ENCODE results near the gene RGS19. TPM values are rescaled to one million over a fixed set of nuclear protein-coding genes. Genes with fewer than 3 reads are reported as not detected.

Gene RGS19
- polyA plus RNA-seq, 1 of the 3 experiments (the other 2 are of a cell fraction), result 20.5 TPM

GRCh38 chr20:64056889-64057627, 22.3 kb downstream of the RGS19 start:
- Histone ChIP-seq H3K4me1 (ENCODE audit: control insufficient read depth in 1 of 2, insufficient read depth in 2 of 2, low read depth in 1 of 2, low read length in 1 of 2) (peaks cover 0 to 10% of the 10 kb centered on the region in 2 experiments; a peak in 1 of 4 replicates), H3K9me3 (no peaks in the 10 kb centered on the region), H3K27ac (ENCODE audit: low read depth in 2 of 2, low read length in 1 of 2) (no peak overlapping the region), H3K9me2 (no peaks in the 10 kb centered on the region), H3K4me3 (ENCODE audit: low read depth in 2 of 2, low read length in 1 of 2) (no peak overlapping the region), H3K36me3 (replicated peaks in 1 of 2; ENCODE audit: control insufficient read depth in 1 of 2, insufficient read depth in 2 of 2, low read length in 1 of 2) (no peaks in the 10 kb centered on the region), H3K9ac (no peak overlapping the region), H3K27me3 (ENCODE audit: insufficient read depth) (no peaks in the 10 kb centered on the region), H3F3A (replicated peaks; ENCODE audit: insufficient read depth) (no peaks in the 10 kb centered on the region), H2AFZ (ENCODE audit: low read depth) (no peak overlapping the region), H3K4me2 (no peak overlapping the region), H3K79me2 (ENCODE audit: insufficient read depth) (no peaks in the 10 kb centered on the region), H4K20me1 (ENCODE audit: insufficient read depth) (no peaks in the 10 kb centered on the region)
- no peak for DNase-seq
- 92% methylated on average over 23 of the region's 39 CpGs for WGBS (ENCODE audit: low lambda C conversion rate)
- ChIA-PET POLR2A (interaction anchor here (0.8 kb wide), 1 partner anchor 76 kb away, joined by 3 read pairs; the partner anchor contains the start of gene PRPF6), CTCF (interaction anchor here (0.6 to 4.6 kb wide), 21 partner anchors 8 to 182 kb away, joined by 3 to 61 read pairs (median 3); partner anchors contain the start of genes LKAAEAR1, OPRL1, PRPF6 and RGS19)
- no peak for TF ChIP-seq RCOR1 (IDR thresholded peaks at IDR 0.05; ENCODE audit: low read length)

GRCh38 chr20:64056639-64056888, 22.8 kb downstream of the RGS19 start:
- no peak overlapping the region for H3K27ac ChIP-seq (ENCODE audit: low read depth in 2 of 2, low read length in 1 of 2)
- DNase-seq, result no peak
- CTCF ChIA-PET, result no interaction called here
- H3K27me3 ChIP-seq (ENCODE audit: insufficient read depth), result no peaks in the 10 kb centered on the region
- H3K4me2 ChIP-seq, result no peak overlapping the region
- no peaks in the 10 kb centered on the region for H3K9me3 ChIP-seq
- H3F3A ChIP-seq (replicated peaks; ENCODE audit: insufficient read depth), result no peaks in the 10 kb centered on the region
- no peaks in the 10 kb centered on the region for H3K36me3 ChIP-seq (replicated peaks in 1 of 2; ENCODE audit: control insufficient read depth in 1 of 2, insufficient read depth in 2 of 2, low read length in 1 of 2)
- H3K79me2 ChIP-seq (ENCODE audit: insufficient read depth), result no peaks in the 10 kb centered on the region
- peaks cover 0 to 10% of the 10 kb centered on the region in 2 experiments; a peak in 1 of 4 replicates for H3K4me1 ChIP-seq (ENCODE audit: control insufficient read depth in 1 of 2, insufficient read depth in 2 of 2, low read depth in 1 of 2, low read length in 1 of 2)
- POLR2A ChIA-PET, result interaction anchor here (1.4 kb wide), 1 partner anchor 22 kb away, joined by 3 read pairs; the partner anchor contains the start of gene RGS19
- no peak overlapping the region for H3K4me3 ChIP-seq (ENCODE audit: low read depth in 2 of 2, low read length in 1 of 2)
- no peak for TF ChIP-seq TAF1 (IDR thresholded peaks at IDR 0.05; ENCODE audit: borderline replicate concordance, low read depth, low read length)
- TF ChIP-seq REST (IDR thresholded peaks at IDR 0.05; ENCODE audit: low read depth, low read length), result no peak
- no peak for TF ChIP-seq SMC3 (IDR thresholded peaks at IDR 0.05; ENCODE audit: low read depth, low read length)
- TF ChIP-seq POLR2AphosphoS5 (IDR thresholded peaks at IDR 0.05; ENCODE audit: low read depth, low read length), result no peak
- TF ChIP-seq GABPA (IDR thresholded peaks at IDR 0.05; ENCODE audit: low read depth), result no peak
- no peak for TF ChIP-seq PBX3 (IDR thresholded peaks at IDR 0.05)
- no peak for TF ChIP-seq RCOR1 (IDR thresholded peaks at IDR 0.05; ENCODE audit: low read length)
- TF ChIP-seq FOXM1 (IDR thresholded peaks at IDR 0.05; ENCODE audit: low read depth), result no peak
- TF ChIP-seq, protein P1, sequence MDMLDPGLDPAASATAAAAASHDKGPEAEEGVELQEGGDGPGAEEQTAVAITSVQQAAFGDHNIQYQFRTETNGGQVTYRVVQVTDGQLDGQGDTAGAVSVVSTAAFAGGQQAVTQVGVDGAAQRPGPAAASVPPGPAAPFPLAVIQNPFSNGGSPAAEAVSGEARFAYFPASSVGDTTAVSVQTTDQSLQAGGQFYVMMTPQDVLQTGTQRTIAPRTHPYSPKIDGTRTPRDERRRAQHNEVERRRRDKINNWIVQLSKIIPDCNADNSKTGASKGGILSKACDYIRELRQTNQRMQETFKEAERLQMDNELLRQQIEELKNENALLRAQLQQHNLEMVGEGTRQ (IDR thresholded peaks at IDR 0.05; ENCODE audit: borderline replicate concordance, low read depth, low read length), result no peak
- TF ChIP-seq SIN3A (IDR thresholded peaks at IDR 0.05; ENCODE audit: borderline replicate concordance, low read depth, low read length), result no peak
- TF ChIP-seq TEAD4 (IDR thresholded peaks at IDR 0.05; ENCODE audit: borderline replicate concordance, insufficient read depth), result no peak
- TF ChIP-seq MXI1 (IDR thresholded peaks at IDR 0.05; ENCODE audit: low read depth, low read length), result no peak
- no peak for TF ChIP-seq MEF2A (IDR thresholded peaks at IDR 0.05; ENCODE audit: borderline replicate concordance, low read depth)
- TF ChIP-seq GATA2 (CRISPR knock-in tag; IDR thresholded peaks at IDR 0.05), result no peak
- H3K9ac ChIP-seq, result no peak overlapping the region
- WGBS (ENCODE audit: low lambda C conversion rate), result 100% methylated on average over 3 of the region's 7 CpGs
- H3K9me2 ChIP-seq, result no peaks in the 10 kb centered on the region
- no peak overlapping the region for H2AFZ ChIP-seq (ENCODE audit: low read depth)
- H4K20me1 ChIP-seq (ENCODE audit: insufficient read depth), result no peaks in the 10 kb centered on the region

Data from SK-N-SH (cell line).